HepG2 (cell line): ENCODE data around the gene PFKFB4. TPM values are rescaled to one million over a fixed set of nuclear protein-coding genes. Genes with fewer than 3 reads are reported as not detected.

Experiments
- ATAC-seq: fragments of 200-7000 bp; cut with Tn5 transposase; 3 replicates; pipeline ENCODE4 v1.9.1; 2020; ENCODE audit warnings: mild to moderate bottlenecking, moderate library complexity
- BruUV-seq: library from RNA; stranded (reverse); fragments of 400-500 nt; replicated peaks from 2 replicates; lab custom pipeline; 2021; lab: Mats Ljungman, UMichigan
- CTCF ChIA-PET: fragments of 300-600 bp; formaldehyde crosslinking; extraction: SDS; loops from one replicate; lab custom pipeline; 2021; ENCODE audit warnings: low total read pairs, inconsistent platforms, low intra/inter-chr PET ratio; lab: Yijun Ruan, JAX
- POLR2A ChIA-PET: fragments of 350-600 bp; sonication (Branson Sonifier 250); formaldehyde crosslinking; loops from one replicate; lab custom pipeline; 2020; ENCODE audit warnings: antibody characterized with exemption, inconsistent platforms; lab: Yijun Ruan, JAX
- DNase-seq: peaks from one replicate; pipeline ENCODE4 v3.0.0-alpha.2; 2015; ENCODE audit warnings: low spot score
- FAIRE-seq: peaks from 3 replicates; lab custom pipeline; 2011; peaks lifted over from hg19 to GRCh38; lab: Jason Lieb, UNC
- H2AFZ ChIP-seq: one replicate; pipeline ENCODE4 v1.6.1; 2011; ENCODE audit warnings: low read length, inconsistent platforms
- H3K27ac ChIP-seq: fragments of 300-600 bp; 3 replicates; pipeline ENCODE4 v1.8.0; 2011; ENCODE audit warnings: mixed run types, mild to moderate bottlenecking, mixed read lengths, low read length, inconsistent platforms; ENCODE audit not compliant: insufficient read depth; ENCODE audit errors: extremely low read length
- H3K27me3 ChIP-seq, 2 experiments: fragments of 200-600 bp in 1 of 2; 2 replicates in 1 of 2; 3 replicates in 1 of 2; pipeline versions ENCODE4 v1.6.0 to v1.8.0; 2011; ENCODE audit warnings: low read length in 2 of 2, mild to moderate bottlenecking in 2 of 2, moderate library complexity in 2 of 2, inconsistent platforms in 1 of 2; ENCODE audit not compliant: insufficient read depth in 2 of 2, control insufficient read depth in 1 of 2
- H3K36me3 ChIP-seq, 2 experiments: fragments of 200-600 bp in 1 of 2; replicated peaks in 1 of 2; 2 replicates in 1 of 2; 3 replicates in 1 of 2; pipeline versions ENCODE4 v1.5.1 to v1.8.0; 2011; ENCODE audit warnings: low read length in 2 of 2, inconsistent platforms in 1 of 2; ENCODE audit not compliant: insufficient read depth in 2 of 2, control insufficient read depth in 1 of 2
- H3K4me1 ChIP-seq: 2 replicates; pipeline ENCODE4 v1.5.1; 2012; ENCODE audit warnings: low read length, inconsistent platforms; ENCODE audit not compliant: insufficient read depth
- H3K4me2 ChIP-seq: 2 replicates; pipeline ENCODE4 v1.6.0; 2011; ENCODE audit warnings: low read depth, low read length, inconsistent platforms
- H3K4me3 ChIP-seq, 3 experiments: fragments of 200-600 bp in 1 of 3; sonication (generic), shearing (Covaris generic) in 1 of 3; replicated peaks in 1 of 3; 2 replicates each; pipeline ENCODE4 v1.5.1; 2011 to 2016; ENCODE audit warnings: low read length in 3 of 3, inconsistent platforms in 2 of 3, low read depth in 2 of 3, mild to moderate bottlenecking in 2 of 3, control low read depth in 1 of 3, mixed read lengths in 1 of 3; ENCODE audit not compliant: insufficient read depth in 1 of 3
- H3K79me2 ChIP-seq: one replicate; pipeline ENCODE4 v1.6.1; 2011; ENCODE audit warnings: low read length, inconsistent platforms; ENCODE audit not compliant: insufficient read depth
- H3K9ac ChIP-seq: 2 replicates; pipeline ENCODE4 v1.6.0; 2011; ENCODE audit warnings: mild to moderate bottlenecking, low read depth, low read length, inconsistent platforms; ENCODE audit not compliant: insufficient read depth
- H3K9me3 ChIP-seq: 2 replicates; pipeline ENCODE4 v1.5.1; 2012; ENCODE audit warnings: mild to moderate bottlenecking, low read length
- H4K20me1 ChIP-seq: 2 replicates; pipeline ENCODE4 v1.6.0; 2011; ENCODE audit warnings: inconsistent platforms, mild to moderate bottlenecking, low read length, moderate library complexity; ENCODE audit not compliant: insufficient read depth
- GZF1 ChIP-seq: sonication (generic); formaldehyde crosslinking; IDR thresholded peaks from 2 replicates; pipeline ENCODE4 v1.5.1; 2020; ENCODE audit warnings: mild to moderate bottlenecking, missing genetic modification reagents
- HHEX ChIP-seq: IDR thresholded peaks from 2 replicates; pipeline ENCODE4 v1.6.1; 2016; ENCODE audit warnings: control low read depth
- KDM2A ChIP-seq: sonication (generic); formaldehyde crosslinking; IDR thresholded peaks from 2 replicates; pipeline ENCODE4 v1.4.0; 2020; ENCODE audit warnings: low read depth, missing genetic modification reagents, borderline replicate concordance
- MBNL3 ChIP-seq: fragments of 250-450 bp; sonication (Bioruptor Pico); conservative IDR thresholded peaks from 2 replicates; pipeline ENCODE4 v1.8.0; 2022; ENCODE audit warnings: mild to moderate bottlenecking, inconsistent platforms
- PPARG ChIP-seq: conservative IDR thresholded peaks from 2 replicates; pipeline ENCODE4 v1.6.1; 2016; ENCODE audit warnings: missing biosample characterization, missing genetic modification reagents
- SOX13 ChIP-seq, 3 experiments: fragments of 450-650 bp in 1 of 3; sonication (generic) in 1 of 3; formaldehyde crosslinking in 1 of 3; IDR thresholded peaks in 2 of 3; conservative IDR thresholded peaks in 1 of 3; 2 replicates each; pipeline versions ENCODE4 v1.5.0 to v1.6.1; 2016 to 2020; ENCODE audit warnings: antibody characterized with exemption in 1 of 3, mild to moderate bottlenecking in 1 of 3, missing compliant biosample characterization in 1 of 3, missing genetic modification reagents in 1 of 3, moderate library complexity in 1 of 3
- SUZ12 ChIP-seq: fragments of 150-350 bp; IDR thresholded peaks from 2 replicates; pipeline ENCODE4 v1.6.1; 2014; ENCODE audit warnings: low read depth, low read length
- TBX3 ChIP-seq: fragments of 450-650 bp; IDR thresholded peaks from 2 replicates; pipeline ENCODE4 v1.6.1; 2017; ENCODE audit warnings: antibody characterized with exemption, mild to moderate bottlenecking, inconsistent platforms, borderline replicate concordance
- TRIM24 ChIP-seq: sonication (generic); formaldehyde crosslinking; IDR thresholded peaks from 2 replicates; pipeline ENCODE4 v1.8.0; 2022; ENCODE audit warnings: mild to moderate bottlenecking, missing genetic modification reagents
- ZNF232 ChIP-seq: sonication (generic); formaldehyde crosslinking; IDR thresholded peaks from 2 replicates; pipeline ENCODE4 v1.4.0; 2020; ENCODE audit warnings: missing genetic modification reagents, borderline replicate concordance
- ZNF589 ChIP-seq: sonication (generic); formaldehyde crosslinking; conservative IDR thresholded peaks from 2 replicates; pipeline ENCODE4 v1.8.0; 2022; ENCODE audit warnings: mild to moderate bottlenecking, moderate library complexity, missing genetic modification reagents
- WGBS: methylation state at CpG from one replicate; pipeline ENCODE4 v1.1.6; 2017; ENCODE audit warnings: low lambda C conversion rate; 5-methylcytosine and 5-hydroxymethylcytosine counted together
- in situ Hi-C: cut with HindIII; loops from 2 replicates; pipeline ENCODE4 v1.10.0; 2017; ENCODE audit warnings: low pct_unique_long_range_greater_than_20kb; ENCODE audit not compliant: extremely low pct_ligation_motif_present
- intact Hi-C: fragments of 100-400 bp; cut with micrococcal nuclease; formaldehyde crosslinking; loops from one replicate; pipeline ENCODE4 v1.10.0; 2022; ENCODE audit not compliant: unreplicated experiment
- polyA plus RNA-seq, 8 experiments: library from polyadenylated mRNA; depleted of rRNA in 3 of 8; stranded (reverse) in 7 of 8; unstranded in 1 of 8; fragments of >200 nt; fragmentation: Illumina TruSeq in 4 of 8; extraction: Trizol in 4 of 8; gene quantifications; 2 replicates each; pipeline versions ENCODE4 v1.2.1 to v1.2.3, GENCODE V29; 2011 to 2016; ENCODE audit warnings: low read depth in 4 of 8, missing spikeins in 1 of 8, mixed read lengths in 1 of 8; ENCODE audit not compliant: insufficient read depth in 1 of 8
- total RNA-seq, 5 experiments: library from RNA; depleted of rRNA; stranded (reverse); fragments of >200 nt; fragmentation: Illumina TruSeq; extraction: Trizol; gene quantifications; 2 replicates each; pipeline ENCODE4 v1.2.3, GENCODE V29; 2016; ENCODE audit warnings: low read depth in 1 of 5
- TF ChIP-seq, protein P1 (sequence below): sonication (generic); formaldehyde crosslinking; IDR thresholded peaks from 2 replicates; pipeline ENCODE4 v1.8.0; 2022; ENCODE audit warnings: mild to moderate bottlenecking, missing genetic modification reagents; ENCODE audit not compliant: insufficient replicate concordance
- TF ChIP-seq, protein P2 (sequence below): sonication (generic); formaldehyde crosslinking; IDR thresholded peaks from 2 replicates; pipeline ENCODE4 v1.5.1; 2020; ENCODE audit warnings: mild to moderate bottlenecking, missing genetic modification reagents, moderate library complexity
- TF ChIP-seq, protein P3 (sequence below): IDR thresholded peaks from 2 replicates; pipeline ENCODE4 v1.6.1; 2018; ENCODE audit warnings: missing genetic modification reagents

The PFKFB4 gene
- total and polyA plus RNA-seq, 2 of the 13 experiments (the other 11 are each of a cell fraction or from before 2014, with no cell fraction given), result 7.1 to 103 TPM

GRCh38 chr3:48595075-48595525 lies 38.5 kb upstream of the PFKFB4 start, which contains the start of gene COL7A1 (continued):
- TF ChIP-seq, protein P1, sequence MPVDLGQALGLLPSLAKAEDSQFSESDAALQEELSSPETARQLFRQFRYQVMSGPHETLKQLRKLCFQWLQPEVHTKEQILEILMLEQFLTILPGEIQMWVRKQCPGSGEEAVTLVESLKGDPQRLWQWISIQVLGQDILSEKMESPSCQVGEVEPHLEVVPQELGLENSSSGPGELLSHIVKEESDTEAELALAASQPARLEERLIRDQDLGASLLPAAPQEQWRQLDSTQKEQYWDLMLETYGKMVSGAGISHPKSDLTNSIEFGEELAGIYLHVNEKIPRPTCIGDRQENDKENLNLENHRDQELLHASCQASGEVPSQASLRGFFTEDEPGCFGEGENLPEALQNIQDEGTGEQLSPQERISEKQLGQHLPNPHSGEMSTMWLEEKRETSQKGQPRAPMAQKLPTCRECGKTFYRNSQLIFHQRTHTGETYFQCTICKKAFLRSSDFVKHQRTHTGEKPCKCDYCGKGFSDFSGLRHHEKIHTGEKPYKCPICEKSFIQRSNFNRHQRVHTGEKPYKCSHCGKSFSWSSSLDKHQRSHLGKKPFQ, result no peak
- TF ChIP-seq HHEX, result no peak
- TF ChIP-seq KDM2A (CRISPR knock-in tag), result peak; percentile 18; the same call in 1 of the 2 replicates
- no peak for TF ChIP-seq SOX13 (IDR thresholded peaks at IDR 0.05)
- no peak for TF ChIP-seq SOX13 (CRISPR knock-in tag; conservative IDR thresholded peaks at IDR 0.05 in 1 of 2, IDR thresholded peaks at IDR 0.05 in 1 of 2)
- no peak for TF ChIP-seq GZF1
- TF ChIP-seq ZNF232 (CRISPR knock-in tag), result no peak
- no peak for TF ChIP-seq TRIM24 (CRISPR knock-in tag)

- in situ Hi-C loops (no loop called here), intact Hi-C loops (no loop called here)
- H2AFZ ChIP-seq, result no peak overlapping the region
- H3K27ac ChIP-seq, result no peak overlapping the region
- 0 out of 2 replicates have a peak, but pooled peaks cover 8% of the 10 kb centered on the region for H4K20me1 ChIP-seq
- H3K79me2 ChIP-seq, result no peaks in the 10 kb centered on the region
- DNase-seq (no peak), FAIRE-seq (no peak), ATAC-seq (peak; percentile 22)
- peak overlapping the region; percentile 15 to 57 (median 40); a peak in 4 of 6 replicates for H3K4me3 ChIP-seq
- peak overlapping the region; percentile 43; the same call in 1 of the 2 replicates for H3K9ac ChIP-seq
- peak overlapping the region; percentile 75 for H3K4me2 ChIP-seq
- ChIA-PET CTCF (no interaction called here), POLR2A (interaction anchor here (1.0 kb wide), 1 partner anchor 29 kb away, joined by 3 read pairs; no protein-coding TSS in a partner anchor)
- peaks cover 6 to 19% of the 10 kb centered on the region in 2 experiments; a peak in 4 of 5 replicates for H3K36me3 ChIP-seq
- WGBS, result 57% methylated on average over 28 of the region's 39 CpGs
- BruUV-seq, result no TSS peak
- H3K9me3 ChIP-seq, result no peaks in the 10 kb centered on the region
- peaks cover 45% of the 10 kb centered on the region for H3K4me1 ChIP-seq
- no peaks in the 10 kb centered on the region for H3K27me3 ChIP-seq
- no peak for TF ChIP-seq ZNF589 (CRISPR knock-in tag)
- TF ChIP-seq PPARG (CRISPR knock-in tag), result no peak
- no peak for TF ChIP-seq SUZ12
- TF ChIP-seq, protein P2, sequence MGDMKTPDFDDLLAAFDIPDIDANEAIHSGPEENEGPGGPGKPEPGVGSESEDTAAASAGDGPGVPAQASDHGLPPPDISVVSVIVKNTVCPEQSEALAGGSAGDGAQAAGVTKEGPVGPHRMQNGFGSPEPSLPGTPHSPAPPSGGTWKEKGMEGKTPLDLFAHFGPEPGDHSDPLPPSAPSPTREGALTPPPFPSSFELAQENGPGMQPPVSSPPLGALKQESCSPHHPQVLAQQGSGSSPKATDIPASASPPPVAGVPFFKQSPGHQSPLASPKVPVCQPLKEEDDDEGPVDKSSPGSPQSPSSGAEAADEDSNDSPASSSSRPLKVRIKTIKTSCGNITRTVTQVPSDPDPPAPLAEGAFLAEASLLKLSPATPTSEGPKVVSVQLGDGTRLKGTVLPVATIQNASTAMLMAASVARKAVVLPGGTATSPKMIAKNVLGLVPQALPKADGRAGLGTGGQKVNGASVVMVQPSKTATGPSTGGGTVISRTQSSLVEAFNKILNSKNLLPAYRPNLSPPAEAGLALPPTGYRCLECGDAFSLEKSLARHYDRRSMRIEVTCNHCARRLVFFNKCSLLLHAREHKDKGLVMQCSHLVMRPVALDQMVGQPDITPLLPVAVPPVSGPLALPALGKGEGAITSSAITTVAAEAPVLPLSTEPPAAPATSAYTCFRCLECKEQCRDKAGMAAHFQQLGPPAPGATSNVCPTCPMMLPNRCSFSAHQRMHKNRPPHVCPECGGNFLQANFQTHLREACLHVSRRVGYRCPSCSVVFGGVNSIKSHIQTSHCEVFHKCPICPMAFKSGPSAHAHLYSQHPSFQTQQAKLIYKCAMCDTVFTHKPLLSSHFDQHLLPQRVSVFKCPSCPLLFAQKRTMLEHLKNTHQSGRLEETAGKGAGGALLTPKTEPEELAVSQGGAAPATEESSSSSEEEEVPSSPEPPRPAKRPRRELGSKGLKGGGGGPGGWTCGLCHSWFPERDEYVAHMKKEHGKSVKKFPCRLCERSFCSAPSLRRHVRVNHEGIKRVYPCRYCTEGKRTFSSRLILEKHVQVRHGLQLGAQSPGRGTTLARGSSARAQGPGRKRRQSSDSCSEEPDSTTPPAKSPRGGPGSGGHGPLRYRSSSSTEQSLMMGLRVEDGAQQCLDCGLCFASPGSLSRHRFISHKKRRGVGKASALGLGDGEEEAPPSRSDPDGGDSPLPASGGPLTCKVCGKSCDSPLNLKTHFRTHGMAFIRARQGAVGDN (CRISPR knock-in tag), result peak; percentile 74
- no peak for TF ChIP-seq MBNL3 (CRISPR knock-in tag)
- TF ChIP-seq, protein P3, sequence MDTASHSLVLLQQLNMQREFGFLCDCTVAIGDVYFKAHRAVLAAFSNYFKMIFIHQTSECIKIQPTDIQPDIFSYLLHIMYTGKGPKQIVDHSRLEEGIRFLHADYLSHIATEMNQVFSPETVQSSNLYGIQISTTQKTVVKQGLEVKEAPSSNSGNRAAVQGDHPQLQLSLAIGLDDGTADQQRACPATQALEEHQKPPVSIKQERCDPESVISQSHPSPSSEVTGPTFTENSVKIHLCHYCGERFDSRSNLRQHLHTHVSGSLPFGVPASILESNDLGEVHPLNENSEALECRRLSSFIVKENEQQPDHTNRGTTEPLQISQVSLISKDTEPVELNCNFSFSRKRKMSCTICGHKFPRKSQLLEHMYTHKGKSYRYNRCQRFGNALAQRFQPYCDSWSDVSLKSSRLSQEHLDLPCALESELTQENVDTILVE (CRISPR knock-in tag), result no peak
- TF ChIP-seq TBX3, result no peak
These were observed 37.9 kb upstream of the PFKFB4 start for GRCh38 chr3:48594417-48595049.
